ENCODE measurements around the gene SNCG.
"Not testable (repeated sequence)": the region's sequence is repeated elsewhere in the genome, so short reads cannot be mapped to it uniquely, and the experiment has no call there.

Gene SNCG

GRCh38 chr10:86944907-86945306 lies 13.5 kb upstream of the SNCG start:
- no peak for DNase-seq (ENCODE audit: low spot score)

GRCh38 chr10:86945361-86946212 lies 12.8 kb upstream of the SNCG start:
- DNase-seq (ENCODE audit: low spot score), result no peak

- DNase-seq (ENCODE audit: low spot score), result no peak
These were observed 11.9 kb upstream of the SNCG start for GRCh38 chr10:86946213-86947155.

GRCh38 chr10:86947806-86948205 lies 10.6 kb upstream of the SNCG start:
- DNase-seq (ENCODE audit: low spot score), result not testable (repeated sequence)

- no peak for DNase-seq (ENCODE audit: low spot score)
These were observed 8.1 kb upstream of the SNCG start for GRCh38 chr10:86950349-86950748.

GRCh38 chr10:86951184-86951761 lies 7.1 kb upstream of the SNCG start:
- no peak for DNase-seq (ENCODE audit: low spot score)

- DNase-seq (ENCODE audit: low spot score), result no peak
These were observed 6.3 kb upstream of the SNCG start for GRCh38 chr10:86952106-86952505.

- DNase-seq (ENCODE audit: low spot score), result not testable (repeated sequence)
These were observed 5.7 kb upstream of the SNCG start for GRCh38 chr10:86952697-86953096.

GRCh38 chr10:86953747-86954680 lies 4.4 kb upstream of the SNCG start:
- no peak for DNase-seq (ENCODE audit: low spot score)

GRCh38 chr10:86954681-86955500 lies 3.5 kb upstream of the SNCG start:
- DNase-seq (ENCODE audit: low spot score), result no peak

- no peak for DNase-seq (ENCODE audit: low spot score)
These were observed 2.8 kb upstream of the SNCG start for GRCh38 chr10:86955501-86956194.

- no peak for DNase-seq (ENCODE audit: low spot score)
These were observed 2.1 kb upstream of the SNCG start for GRCh38 chr10:86956195-86956847.

GRCh38 chr10:86956848-86957448 lies 1.5 kb upstream of the SNCG start:
- DNase-seq (ENCODE audit: low spot score), result no peak

GRCh38 chr10:86957471-86958115 lies 806 bp upstream of the SNCG start, which contains the start of gene MMRN2:
Gene MMRN2 (minus strand): TSS chr10:86957615. CDS start chr10:86957541, 74 bp downstream.
- DNase-seq (ENCODE audit: low spot score), result no peak

GRCh38 chr10:86958901-86959736 lies 720 bp downstream of the SNCG start:
- DNase-seq (ENCODE audit: low spot score), result no peak

GRCh38 chr10:86959737-86960002 lies 1.3 kb downstream of the SNCG start:
- no peak for DNase-seq (ENCODE audit: low spot score)

- DNase-seq (ENCODE audit: low spot score), result peak; percentile 56
These were observed 1.8 kb downstream of the SNCG start for GRCh38 chr10:86960003-86960862.
